HG02642 (cell line): ENCODE measurements around the gene CFAP74.
"Not testable (repeated sequence)": the region's sequence is repeated elsewhere in the genome, so short reads cannot be mapped to it uniquely, and the experiment has no call there.

Source experiments
- ATAC-seq: cut with Tn5 transposase; IDR thresholded peaks from one replicate; pipeline ENCODE4 v1.9.1; 2021; ENCODE audit warnings: mild to moderate bottlenecking; ENCODE audit not compliant: unreplicated experiment, poor library complexity

CFAP74 gene

GRCh38 chr1:1938613-1939295 lies 64.8 kb downstream of the CFAP74 start:
- no peak for ATAC-seq

GRCh38 chr1:1938276-1938573 lies 65.4 kb downstream of the CFAP74 start:
- no peak for ATAC-seq

GRCh38 chr1:1937549-1938275 lies 65.9 kb downstream of the CFAP74 start:
- ATAC-seq, result no peak

- no peak for ATAC-seq
Observed at GRCh38 chr1:1937061-1937460, 66.5 kb downstream of the CFAP74 start.

- ATAC-seq, result not testable (repeated sequence)
Observed at GRCh38 chr1:1934848-1935247, 68.7 kb downstream of the CFAP74 start.

GRCh38 chr1:1929639-1930545 lies 73.7 kb downstream of the CFAP74 start:
- no peak for ATAC-seq

GRCh38 chr1:1929102-1929638 lies 74.4 kb downstream of the CFAP74 start:
- ATAC-seq, result no peak

- ATAC-seq, result no peak
Observed at GRCh38 chr1:1928231-1929101, 75.1 kb downstream of the CFAP74 start.

GRCh38 chr1:1927751-1928150 lies 75.8 kb downstream of the CFAP74 start:
- no peak for ATAC-seq

GRCh38 chr1:1926886-1927660 lies 76.5 kb downstream of the CFAP74 start:
- no peak for ATAC-seq

- no peak for ATAC-seq
Observed at GRCh38 chr1:1926346-1926811, 77.2 kb downstream of the CFAP74 start.

GRCh38 chr1:1925437-1926345 lies 77.9 kb downstream of the CFAP74 start:
- no peak for ATAC-seq

- no peak for ATAC-seq
Observed at GRCh38 chr1:1924849-1925248, 78.7 kb downstream of the CFAP74 start.

GRCh38 chr1:1924386-1924785 lies 79.2 kb downstream of the CFAP74 start:
- ATAC-seq, result no peak

GRCh38 chr1:1922956-1923833 lies 80.4 kb downstream of the CFAP74 start:
- ATAC-seq, result no peak

GRCh38 chr1:1922702-1922955 lies 81.0 kb downstream of the CFAP74 start:
- ATAC-seq, result no peak

- ATAC-seq, result no peak
Observed at GRCh38 chr1:1921901-1922701, 81.5 kb downstream of the CFAP74 start.
